ENCODE measurements around the gene FHAD1. TPM values are rescaled to one million over a fixed set of nuclear protein-coding genes. Genes with fewer than 3 reads are reported as not detected.

Gene FHAD1
- polyA plus RNA-seq, 3 donors = 0.67 to 0.69 TPM; not detected in 1

GRCh38 chr1:15441247-15441646, 194.2 kb downstream of the FHAD1 start:
- intact Hi-C loops (cut with micrococcal nuclease) = no loop called here

GRCh38 chr1:15442119-15442518, 195.1 kb downstream of the FHAD1 start:
- no peak for DNase-seq
- Histone ChIP-seq H3K27me3 (ENCODE audit: control insufficient read depth in 2 of 2, insufficient read depth in 2 of 2, low read length in 2 of 2) (peaks cover 0 to 13% of the 10 kb centered on the region in 2 donors), H3K4me1 (ENCODE audit: control insufficient read depth in 1 of 2, insufficient read depth in 2 of 2, low read length in 2 of 2) (no peaks in the 10 kb centered on the region), H3K9me3 (replicated peaks in 1 of 2; ENCODE audit: control insufficient read depth in 1 of 2, insufficient read depth in 1 of 2, low read length in 2 of 2) (no peaks in the 10 kb centered on the region), H3K27ac (ENCODE audit: low read depth in 1 of 2, low read length in 2 of 2) (no peak overlapping the region), H3K4me2 (replicated peaks; ENCODE audit: extremely low read depth, low read length, poor library complexity, severe bottlenecking) (no peak overlapping the region), H3K9ac (ENCODE audit: insufficient read depth, low read length, poor library complexity, severe bottlenecking) (no peak overlapping the region), H3K36me3 (replicated peaks in 1 of 2; ENCODE audit: control insufficient read depth in 1 of 2, insufficient read depth in 2 of 2, low read length in 2 of 2) (no peaks in the 10 kb centered on the region), H2AFZ (ENCODE audit: insufficient read depth, low read depth, low read length, poor library complexity, severe bottlenecking) (no peak overlapping the region), H3K79me2 (ENCODE audit: insufficient read depth, low read length) (no peaks in the 10 kb centered on the region), H3K4me3 (replicated peaks in 1 of 3; ENCODE audit: low read depth in 2 of 3, low read length in 3 of 3) (no peak overlapping the region), H4K20me1 (ENCODE audit: insufficient read depth, low read length) (no peaks in the 10 kb centered on the region)
- Mint-ChIP-seq H3K4me1 (no peaks in the 10 kb centered on the region), H3K4me3 (peak overlapping the region in 1 of 2 donors; percentile 21), H3K27ac (no peak overlapping the region), H3K27me3 (ENCODE audit: low read depth in 3 of 3) (peaks cover 2 to 23% (median 13%) of the 10 kb centered on the region in 3 donors), H3K9me3 (no peaks in the 10 kb centered on the region), H3K36me3 (no peaks in the 10 kb centered on the region)
- TF ChIP-seq CTCF (IDR thresholded peaks at IDR 0.05) = no peak
- 91% methylated on average over 6 of the region's 8 CpGs for WGBS (ENCODE audit: insufficient coverage)
- intact Hi-C loops (cut with micrococcal nuclease) = no loop called here

More at GRCh38 chr1:15441247-15441646, 194.2 kb downstream of the FHAD1 start:
- WGBS (ENCODE audit: insufficient coverage) = 95% methylated on average over 6 of the region's 6 CpGs
- Histone ChIP-seq H4K20me1 (ENCODE audit: insufficient read depth, low read length) (no peaks in the 10 kb centered on the region), H3K4me2 (replicated peaks; ENCODE audit: extremely low read depth, low read length, poor library complexity, severe bottlenecking) (no peak overlapping the region), H3K27me3 (ENCODE audit: control insufficient read depth in 2 of 2, insufficient read depth in 2 of 2, low read length in 2 of 2) (peaks cover 0 to 9% of the 10 kb centered on the region in 2 donors), H2AFZ (ENCODE audit: insufficient read depth, low read depth, low read length, poor library complexity, severe bottlenecking) (no peak overlapping the region), H3K27ac (ENCODE audit: low read depth in 1 of 2, low read length in 2 of 2) (no peak overlapping the region), H3K4me1 (ENCODE audit: control insufficient read depth in 1 of 2, insufficient read depth in 2 of 2, low read length in 2 of 2) (no peaks in the 10 kb centered on the region), H3K79me2 (ENCODE audit: insufficient read depth, low read length) (no peaks in the 10 kb centered on the region), H3K36me3 (replicated peaks in 1 of 2; ENCODE audit: control insufficient read depth in 1 of 2, insufficient read depth in 2 of 2, low read length in 2 of 2) (no peaks in the 10 kb centered on the region), H3K4me3 (replicated peaks in 1 of 3; ENCODE audit: low read depth in 2 of 3, low read length in 3 of 3) (no peak overlapping the region), H3K9ac (ENCODE audit: insufficient read depth, low read length, poor library complexity, severe bottlenecking) (no peak overlapping the region), H3K9me3 (replicated peaks in 1 of 2; ENCODE audit: control insufficient read depth in 1 of 2, insufficient read depth in 1 of 2, low read length in 2 of 2) (no peaks in the 10 kb centered on the region)
- Mint-ChIP-seq H3K27me3 (ENCODE audit: low read depth in 3 of 3) (peaks cover 2 to 20% (median 10%) of the 10 kb centered on the region in 3 donors), H3K4me1 (no peaks in the 10 kb centered on the region), H3K36me3 (no peaks in the 10 kb centered on the region), H3K4me3 (peak overlapping the region in 1 of 2 donors; percentile 6), H3K9me3 (no peaks in the 10 kb centered on the region), H3K27ac (peak overlapping the region in 1 of 7 donors; percentile 13)
- no peak for DNase-seq
- no peak for TF ChIP-seq CTCF (IDR thresholded peaks at IDR 0.05)
